Psoas muscle (tissue), 8 donors: ENCODE data around the gene CABP5. TPM values are rescaled to one million over a fixed set of nuclear protein-coding genes. Genes with fewer than 3 reads are reported as not detected.
"Not testable (repeated sequence)": the region's sequence is repeated elsewhere in the genome, so short reads cannot be mapped to it uniquely, and the experiment has no call there.

ENCODE experiments used
- ATAC-seq, 4 donors: fragments of 200-7000 bp; cut with Tn5 transposase; one replicate each; pipeline ENCODE4 v1.9.1; 2020; ENCODE audit warnings: moderate library complexity in 3 of 4, mild to moderate bottlenecking in 2 of 4
- DNase-seq, 2 donors: peaks; one replicate each; pipeline ENCODE4 v3.0.0-alpha.2; 2020
- H3K27ac ChIP-seq: fragments of 200-600 bp; one replicate; pipeline ENCODE4 v1.8.0; 2022
- H3K27me3 ChIP-seq, 3 donors: fragments of 200-600 bp in 1 of 3; one replicate each; pipeline versions ENCODE4 v1.6.1 to v1.8.0; 2013 to 2022; ENCODE audit warnings: low read length in 2 of 3, mild to moderate bottlenecking in 2 of 3, moderate library complexity in 1 of 3; ENCODE audit not compliant: insufficient read depth in 3 of 3
- H3K36me3 ChIP-seq, 2 donors: fragments of 200-600 bp in 1 of 2; one replicate each; pipeline versions ENCODE4 v1.6.1 to v1.8.0; 2013 to 2022; ENCODE audit warnings: low read depth in 1 of 2, mild to moderate bottlenecking in 1 of 2, moderate library complexity in 1 of 2; ENCODE audit not compliant: insufficient read depth in 1 of 2
- H3K4me1 ChIP-seq: fragments of 200-600 bp; one replicate; pipeline ENCODE4 v1.8.0; 2022
- H3K4me3 ChIP-seq: fragments of 200-600 bp; one replicate; pipeline ENCODE4 v1.8.0; 2022; ENCODE audit warnings: mild to moderate bottlenecking
- H3K9me3 ChIP-seq: fragments of 200-600 bp; one replicate; pipeline ENCODE4 v1.8.0; 2022
- WGBS, 3 donors: extraction: QIAGEN DNeasy Blood & Tissue Kit; methylation state at CpG; one replicate each; pipeline versions ENCODE4 v1.1.6 to v1.1.7; 2013; 5-methylcytosine and 5-hydroxymethylcytosine counted together
- intact Hi-C, 2 donors: fragments of 100-400 bp; cut with DNase I; formaldehyde crosslinking; loops; one replicate each; pipeline versions ENCODE4 v1.11.0 to v1.14.2; 2022
- long read RNA-seq, 2 donors: library from polyadenylated mRNA; unstranded; transcript quantifications; one replicate each; pipeline ENCODE4 v2.0.0, GENCODE V29; 2021
- polyA plus RNA-seq, 3 donors: library from polyadenylated mRNA; stranded (reverse); fragments of 200-250 nt; gene quantifications; one replicate each; pipeline ENCODE4 v1.2.3, GENCODE V29; 2013
- total RNA-seq, 4 donors: library from RNA; stranded (reverse); fragmentation: NEBNext Ultra II Directional in 2 of 4; extraction: Animal tissue kit (Norgen Biotek cat#: 25700) in 2 of 4; gene quantifications; one replicate each; pipeline versions ENCODE4 v1.2.1 to v1.2.4, GENCODE V29; 2021 to 2023
- TF ChIP-seq, protein P1 (sequence below): fragments of 200-600 bp; IDR thresholded peaks from one replicate; pipeline ENCODE4 v1.8.0; 2022; ENCODE audit warnings: antibody characterized with exemption
- donor health status: healthy with polysubstance abuse.
- donor health status: DM: no; HTN: no; CAD: no; lungs with moderate emphysema.
- donor health status: Bipolar disorder and iron deficiency.
- donor health status: healthy.
- donor health status: DM: yes; HTN: yes; CAD: no.
- donor health status: DM: no; HTN: no; CAD: no.
- donor health status: DM: no; HTN: no; CAD: no.
- donor health status: DM: yes; HTN: yes; CAD: no.

CABP5 gene
- total RNA-seq: under 1 TPM in 1 of 4 donors, not detected in 3; 0.18 TPM
- not detected for polyA plus RNA-seq
- long read RNA-seq, donor 1: 0 reads
- long read RNA-seq, donor 2: 0 reads

DNA sequence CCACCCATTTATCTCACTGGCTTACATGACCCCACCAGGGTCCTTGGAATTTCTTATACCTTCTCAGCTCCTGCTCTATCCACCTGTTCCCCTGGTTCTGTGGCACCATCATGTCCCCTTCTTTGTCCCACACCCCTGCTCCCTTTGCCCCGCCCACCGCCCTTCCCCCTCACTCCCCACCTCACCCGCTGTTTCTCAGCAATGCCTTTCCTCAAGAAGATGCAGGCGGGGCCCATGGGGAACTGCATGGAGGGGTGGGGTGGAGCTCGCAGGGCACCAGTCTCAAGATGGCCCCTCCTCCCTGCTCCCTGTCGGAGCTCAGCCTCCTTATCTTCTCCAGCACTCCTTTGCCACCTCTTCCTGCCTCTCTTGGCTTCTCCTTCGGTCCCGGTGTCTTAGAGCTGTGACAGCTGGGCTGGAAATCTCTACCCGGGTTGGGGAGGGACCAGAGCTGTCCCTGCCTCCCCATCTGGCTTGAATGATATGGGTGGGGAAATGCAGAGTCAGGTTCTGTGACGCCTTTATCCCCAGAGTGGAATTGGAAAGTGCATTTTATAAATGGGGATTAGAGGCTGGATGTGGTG is at the start of gene CABP5:
TSS of gene CABP5 (minus strand) at position 405 of the 584 bp plus-strand sequence. CDS start at position 248, 157 bp downstream.
- DNase-seq: no peak
- 69 to 80% (median 73%) methylated on average over 10 of the region's 10 CpGs for WGBS, 3 donors
- no peak for ATAC-seq
- peaks cover 0 to 18% of the 10 kb centered on the region in 2 donors for H3K36me3 ChIP-seq
- H3K4me1 ChIP-seq: no peaks in the 10 kb centered on the region
- no peak within 1 kb of the TSS for H3K27ac ChIP-seq
- H3K4me3 ChIP-seq: no peak within 1 kb of the TSS
- no peaks in the 10 kb centered on the region for H3K9me3 ChIP-seq
- intact Hi-C loops: no loop called here
- TF ChIP-seq, protein P1, sequence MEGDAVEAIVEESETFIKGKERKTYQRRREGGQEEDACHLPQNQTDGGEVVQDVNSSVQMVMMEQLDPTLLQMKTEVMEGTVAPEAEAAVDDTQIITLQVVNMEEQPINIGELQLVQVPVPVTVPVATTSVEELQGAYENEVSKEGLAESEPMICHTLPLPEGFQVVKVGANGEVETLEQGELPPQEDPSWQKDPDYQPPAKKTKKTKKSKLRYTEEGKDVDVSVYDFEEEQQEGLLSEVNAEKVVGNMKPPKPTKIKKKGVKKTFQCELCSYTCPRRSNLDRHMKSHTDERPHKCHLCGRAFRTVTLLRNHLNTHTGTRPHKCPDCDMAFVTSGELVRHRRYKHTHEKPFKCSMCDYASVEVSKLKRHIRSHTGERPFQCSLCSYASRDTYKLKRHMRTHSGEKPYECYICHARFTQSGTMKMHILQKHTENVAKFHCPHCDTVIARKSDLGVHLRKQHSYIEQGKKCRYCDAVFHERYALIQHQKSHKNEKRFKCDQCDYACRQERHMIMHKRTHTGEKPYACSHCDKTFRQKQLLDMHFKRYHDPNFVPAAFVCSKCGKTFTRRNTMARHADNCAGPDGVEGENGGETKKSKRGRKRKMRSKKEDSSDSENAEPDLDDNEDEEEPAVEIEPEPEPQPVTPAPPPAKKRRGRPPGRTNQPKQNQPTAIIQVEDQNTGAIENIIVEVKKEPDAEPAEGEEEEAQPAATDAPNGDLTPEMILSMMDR: no peak
- H3K27me3 ChIP-seq: no peaks in the 10 kb centered on the region

DNA sequence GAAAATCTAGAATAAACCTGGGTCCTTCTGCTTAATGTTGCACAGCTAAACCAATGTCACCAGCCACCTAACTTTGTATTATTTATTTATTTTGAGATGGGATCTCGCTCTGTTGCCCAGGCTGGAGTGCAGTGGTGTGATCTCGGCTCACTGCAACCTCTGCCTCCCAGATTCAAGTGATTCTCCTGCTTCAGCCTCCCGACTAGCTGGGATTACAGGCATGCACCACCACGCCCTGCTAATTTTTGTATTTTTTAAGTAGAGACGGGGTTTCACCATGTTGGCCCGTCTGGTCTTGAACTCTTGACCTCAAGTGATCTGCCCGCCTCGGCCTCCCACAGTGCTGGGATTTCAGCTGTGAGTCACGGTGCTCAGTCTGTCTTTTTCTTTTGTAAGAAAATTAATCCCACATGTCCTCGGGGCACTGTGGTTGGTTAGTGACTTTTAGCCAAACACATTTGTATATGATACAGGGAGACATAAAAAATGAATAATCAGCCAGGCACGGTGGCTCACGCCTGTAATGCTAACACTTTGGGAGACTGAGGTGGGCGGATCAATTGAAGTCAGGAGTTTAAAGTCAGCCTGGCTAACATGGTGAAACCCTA is 47.3 kb upstream of the CABP5 start:
- H3K36me3 ChIP-seq: peaks cover 2 to 94% of the 10 kb centered on the region in 2 donors
- 67 to 80% (median 72%) methylated on average over 13 of the region's 13 CpGs for WGBS, 3 donors
- intact Hi-C loops, H3K9me3 ChIP-seq, H3K4me3 ChIP-seq, ATAC-seq, H3K27me3 ChIP-seq, DNase-seq, H3K4me1 ChIP-seq, H3K27ac ChIP-seq: not testable (repeated sequence)

DNA sequence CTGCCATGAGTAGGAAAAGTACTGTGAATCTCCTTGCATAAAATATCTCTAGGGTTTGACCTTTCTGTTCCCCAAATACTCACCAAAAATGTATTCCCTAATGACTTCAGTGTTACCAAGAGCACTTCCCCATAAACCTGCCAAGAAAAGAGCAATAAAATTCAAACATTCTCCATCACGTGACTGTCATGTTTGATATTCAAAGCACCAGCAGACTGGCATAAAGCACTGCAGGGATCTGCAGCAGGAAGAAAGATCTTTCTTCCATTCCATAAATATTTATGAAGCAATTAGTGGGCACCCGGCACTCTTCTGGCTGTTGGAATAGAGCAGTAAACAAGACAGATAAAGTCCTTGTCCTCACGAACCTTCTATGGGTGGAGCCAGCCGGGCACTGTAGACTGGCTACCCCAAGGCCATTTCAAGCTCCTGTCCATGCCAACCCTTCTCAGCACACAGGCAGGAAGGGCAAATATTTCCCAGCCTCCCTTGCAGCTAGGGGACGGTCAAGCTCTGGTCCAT is 46.5 kb upstream of the CABP5 start:
- peaks cover 2 to 94% of the 10 kb centered on the region in 2 donors for H3K36me3 ChIP-seq

DNA sequence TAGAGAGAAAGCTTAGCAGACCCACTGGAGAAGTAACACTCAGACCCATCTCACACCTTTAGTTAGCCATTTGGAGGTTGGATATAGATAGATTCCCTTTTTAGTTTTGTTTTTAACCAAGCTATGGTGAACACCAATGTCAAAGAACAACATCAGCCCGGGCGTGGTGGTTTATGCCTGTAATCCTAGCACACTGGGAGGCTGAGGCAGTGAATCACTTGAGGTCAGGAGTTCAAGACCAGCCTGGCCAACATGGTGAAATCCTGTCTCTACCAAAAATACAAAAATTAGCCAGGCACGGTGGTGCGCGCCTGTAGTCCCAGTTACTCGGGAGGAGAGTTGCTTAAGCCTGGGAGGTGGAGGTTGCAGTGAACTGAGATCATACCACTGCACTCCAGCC is 45.1 kb upstream of the CABP5 start:
- DNase-seq, intact Hi-C loops, ATAC-seq, H3K4me3 ChIP-seq, H3K27ac ChIP-seq, H3K27me3 ChIP-seq, H3K4me1 ChIP-seq, H3K9me3 ChIP-seq: not testable (repeated sequence)
- H3K36me3 ChIP-seq: peaks cover 2 to 94% of the 10 kb centered on the region in 2 donors
- 93 to 95% (median 95%) methylated on average over 6 of the region's 6 CpGs for WGBS, 3 donors

More for the DNA sequence above, 46.5 kb upstream of the CABP5 start:
- 36 to 51% (median 37%) methylated on average over 5 of the region's 5 CpGs for WGBS, 3 donors
- Histone ChIP-seq H3K4me3 (no peak overlapping the region), H3K4me1 (no peaks in the 10 kb centered on the region), H3K27ac (no peak overlapping the region), H3K27me3 (no peaks in the 10 kb centered on the region), H3K9me3 (no peaks in the 10 kb centered on the region)
- intact Hi-C loops: no loop called here
- TF ChIP-seq, protein P1: no peak
- DNase-seq (no peak), ATAC-seq (no peak)

DNA sequence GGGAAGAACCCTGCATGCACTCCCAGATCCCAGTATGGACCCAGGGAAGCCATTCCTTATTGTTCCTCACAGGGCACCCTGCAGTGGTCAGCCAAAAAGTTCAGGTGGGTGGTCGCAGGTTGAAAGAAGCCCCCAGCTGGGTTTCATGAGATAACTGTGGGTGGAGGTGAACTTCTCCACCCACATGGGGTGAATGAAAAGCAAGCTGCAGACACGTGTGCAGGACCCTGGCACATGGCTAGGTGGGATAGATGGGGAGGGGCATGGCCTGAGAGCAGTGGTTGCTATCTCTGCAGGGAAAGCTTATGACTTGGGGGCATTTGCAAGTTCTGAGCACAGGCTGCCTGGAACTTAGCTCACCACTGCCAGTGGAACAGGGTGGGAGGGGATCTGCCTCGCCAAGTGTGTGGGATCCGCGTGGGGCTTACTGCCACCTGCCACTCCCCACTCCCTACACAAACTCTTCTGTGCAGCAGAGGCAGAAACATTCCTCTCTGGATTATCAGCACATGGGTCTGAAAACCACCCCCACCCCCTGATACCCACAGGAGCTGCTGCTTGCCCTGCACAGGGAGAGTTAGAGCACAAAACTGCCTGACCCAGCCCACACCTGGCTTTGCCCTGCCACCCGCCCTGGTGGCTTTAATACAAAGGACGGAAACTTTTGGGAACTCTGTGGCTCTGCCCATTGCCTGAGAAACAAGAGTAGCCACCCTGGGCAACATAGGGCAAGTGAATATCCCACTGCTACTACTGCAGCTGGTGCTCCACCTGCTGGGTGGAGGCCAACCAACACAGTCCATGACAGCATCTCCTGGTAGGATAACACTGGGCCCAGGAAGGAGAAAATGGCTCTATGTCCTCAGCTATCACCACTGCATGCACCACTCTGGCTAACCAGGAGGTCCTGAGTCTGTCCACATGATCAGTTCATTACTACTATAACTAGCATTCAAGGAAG is 42.3 kb upstream of the CABP5 start:
- Histone ChIP-seq H3K36me3 (peaks cover 0 to 79% of the 10 kb centered on the region in 2 donors), H3K27ac (no peak overlapping the region), H3K27me3 (no peaks in the 10 kb centered on the region), H3K9me3 (no peaks in the 10 kb centered on the region), H3K4me1 (no peaks in the 10 kb centered on the region), H3K4me3 (no peak overlapping the region)
- intact Hi-C loops: no loop called here
- ATAC-seq (no peak), DNase-seq (no peak)
- TF ChIP-seq, protein P1: no peak
- 85 to 95% (median 87%) methylated on average over 7 of the region's 7 CpGs for WGBS, 3 donors
